Endothelial cell of umbilical vein (primary cell): Measurements from ENCODE around the gene ATP6V0D1. TPM values are rescaled to one million over a fixed set of nuclear protein-coding genes. Genes with fewer than 3 reads are reported as not detected.

Experiments used
- BruUV-seq: library from RNA; stranded (reverse); fragments of 400-500 nt; replicated peaks from 2 replicates; lab custom pipeline; 2021; lab: Mats Ljungman, UMichigan
- CTCF ChIA-PET: fragments of 300-600, 350-600 bp; sonication (Branson Sonifier 250); formaldehyde crosslinking; loops from one replicate; lab custom pipeline; 2021; ENCODE audit warnings: antibody characterized with exemption, inconsistent platforms; lab: Charles Lee
- POLR2A ChIA-PET: fragments of 300-600, 350-600 bp; sonication (Branson Sonifier 250); formaldehyde crosslinking; loops from one replicate; lab custom pipeline; 2021; ENCODE audit warnings: antibody characterized with exemption, inconsistent platforms; lab: Charles Lee
- DNase-seq: peaks from one replicate; pipeline ENCODE4 v3.0.0-alpha.2; 2011; ENCODE audit warnings: low read depth, low spot score
- FAIRE-seq: peaks from 2 replicates; lab custom pipeline; 2011; peaks lifted over from hg19 to GRCh38; lab: Jason Lieb, UNC
- H2AFZ ChIP-seq: 2 replicates; pipeline ENCODE4 v1.6.0; 2012; ENCODE audit warnings: low read depth, low read length, control low read depth, inconsistent platforms
- H3K27ac ChIP-seq: 2 replicates; pipeline ENCODE4 v1.5.1; 2011; ENCODE audit warnings: low read depth, mild to moderate bottlenecking, control low read depth, low read length, moderate library complexity; ENCODE audit not compliant: insufficient read depth
- H3K27me3 ChIP-seq, 2 experiments: 2 replicates each; pipeline versions ENCODE4 v1.6.0 to v1.6.1; 2011; ENCODE audit warnings: low read length in 2 of 2, mixed read lengths in 1 of 2; ENCODE audit not compliant: control insufficient read depth in 2 of 2, insufficient read depth in 2 of 2
- H3K36me3 ChIP-seq, 2 experiments: 2 replicates in 1 of 2; 3 replicates in 1 of 2; pipeline ENCODE4 v1.5.1; 2011; ENCODE audit warnings: low read length in 2 of 2, mild to moderate bottlenecking in 1 of 2, moderate library complexity in 1 of 2; ENCODE audit not compliant: control insufficient read depth in 2 of 2, insufficient read depth in 2 of 2; ENCODE audit errors: extremely low read depth in 1 of 2
- H3K4me1 ChIP-seq: 3 replicates; pipeline ENCODE4 v1.5.1; 2011; ENCODE audit warnings: mild to moderate bottlenecking, low read length; ENCODE audit not compliant: control insufficient read depth, insufficient read depth; ENCODE audit errors: extremely low read depth
- H3K4me2 ChIP-seq: 2 replicates; pipeline ENCODE4 v1.6.1; 2011; ENCODE audit warnings: low read length, control low read depth, mixed read lengths; ENCODE audit not compliant: insufficient read depth
- H3K4me3 ChIP-seq, 3 experiments: fragments of 200-600 bp in 1 of 3; sonication (generic), shearing (Covaris generic) in 1 of 3; replicated peaks in 1 of 3; 2 replicates each; pipeline ENCODE4 v1.5.1; 2011 to 2016; ENCODE audit warnings: control low read depth in 3 of 3, low read length in 3 of 3, mild to moderate bottlenecking in 2 of 3, inconsistent platforms in 1 of 3, low read depth in 1 of 3, moderate library complexity in 1 of 3; ENCODE audit not compliant: insufficient read depth in 1 of 3
- H3K79me2 ChIP-seq: 2 replicates; pipeline ENCODE4 v1.6.0; 2012; ENCODE audit warnings: low read length, inconsistent platforms; ENCODE audit not compliant: control insufficient read depth, insufficient read depth
- H3K9ac ChIP-seq: replicated peaks from 2 replicates; pipeline ENCODE3; 2011; ENCODE audit warnings: low read length, control low read depth; ENCODE audit not compliant: insufficient read depth; ENCODE audit errors: extremely low read depth
- H3K9me1 ChIP-seq: replicated peaks from 3 replicates; pipeline ENCODE4 v1.6.0; 2011; ENCODE audit warnings: mild to moderate bottlenecking, low read length; ENCODE audit not compliant: control insufficient read depth, insufficient read depth; ENCODE audit errors: extremely low read depth
- H3K9me3 ChIP-seq: replicated peaks from 2 replicates; pipeline ENCODE4 v1.5.1; 2012; ENCODE audit warnings: low read length, inconsistent platforms; ENCODE audit not compliant: control insufficient read depth, insufficient read depth
- H4K20me1 ChIP-seq: replicated peaks from 2 replicates; pipeline ENCODE3; 2011; ENCODE audit warnings: mild to moderate bottlenecking, low read length; ENCODE audit not compliant: control insufficient read depth, insufficient read depth; ENCODE audit errors: extremely low read depth
- CTCF ChIP-seq, 2 donors: IDR thresholded peaks; 1 replicate in 1 of 2; 2 replicates in 1 of 2; pipeline ENCODE4 v1.5.1; 2011; ENCODE audit warnings: low read length in 2 of 2, mild to moderate bottlenecking in 2 of 2, moderate library complexity in 2 of 2, control low read depth in 1 of 2, inconsistent platforms in 1 of 2, low read depth in 1 of 2; ENCODE audit not compliant: insufficient read depth in 1 of 2; ENCODE audit errors: extremely low read depth in 1 of 2
- EZH2 ChIP-seq: IDR thresholded peaks from 2 replicates; pipeline ENCODE4 v1.6.1; 2012; ENCODE audit warnings: borderline replicate concordance, low read depth, mild to moderate bottlenecking, moderate library complexity, low read length, inconsistent platforms; ENCODE audit not compliant: severe bottlenecking
- FOS ChIP-seq: IDR thresholded peaks from 2 replicates; pipeline ENCODE4 v1.6.1; 2011; ENCODE audit warnings: mild to moderate bottlenecking, low read length, moderate library complexity, borderline replicate concordance; ENCODE audit not compliant: insufficient read depth
- GATA2 ChIP-seq: IDR thresholded peaks from 2 replicates; pipeline ENCODE4 v1.7.0; 2011; ENCODE audit warnings: low read depth, mild to moderate bottlenecking, moderate library complexity, mixed read lengths, low read length; ENCODE audit not compliant: insufficient read length, insufficient read depth
- JUN ChIP-seq: IDR thresholded peaks from 2 replicates; pipeline ENCODE4 v1.6.1; 2011; ENCODE audit warnings: borderline replicate concordance, low read depth; ENCODE audit not compliant: insufficient read length, insufficient read depth
- MAX ChIP-seq: IDR thresholded peaks from 2 replicates; pipeline ENCODE4 v1.6.1; 2011; ENCODE audit not compliant: insufficient read depth, insufficient read length
- MYC ChIP-seq: IDR thresholded peaks from one replicate; pipeline ENCODE4 v1.6.1; 2011; ENCODE audit warnings: mild to moderate bottlenecking, low read depth, low read length
- POLR2A ChIP-seq: IDR thresholded peaks from 2 replicates; pipeline ENCODE4 v1.6.1; 2012; ENCODE audit warnings: low read depth, mild to moderate bottlenecking, control low read depth, low read length
- POLR2AphosphoS5 ChIP-seq: IDR thresholded peaks from 2 replicates; pipeline ENCODE4 v1.6.1; 2012; ENCODE audit warnings: low read depth, mild to moderate bottlenecking, control low read depth, low read length, moderate library complexity; ENCODE audit not compliant: insufficient read depth
- dilution Hi-C: fragments of 300-500 bp; cut with MboI; formaldehyde crosslinking; loops from one replicate; pipeline ENCODE4 v1.15.0; 2019; ENCODE audit warnings: low sequenced_read_pairs; ENCODE audit not compliant: extremely low pct_ligation_motif_present
- intact Hi-C: fragments of 100-400 bp; cut with micrococcal nuclease; formaldehyde crosslinking; loops from one replicate; pipeline ENCODE4 v1.10.0; 2022
- polyA plus RNA-seq, 4 experiments: library from polyadenylated mRNA; depleted of rRNA in 3 of 4; stranded (reverse) in 3 of 4; unstranded in 1 of 4; fragments of >200 nt; gene quantifications; 2 replicates each; pipeline versions ENCODE4 v1.2.1 to v1.2.3, GENCODE V29; 2011 to 2012; ENCODE audit warnings: missing spikeins in 1 of 4
- total RNA-seq: library from RNA; stranded (reverse); gene quantifications from 2 replicates; pipeline ENCODE4 v1.2.3, GENCODE V29; 2021

ATP6V0D1 gene
- total and polyA plus RNA-seq, 2 donors (not counting 3 experiments of a cell fraction or from before 2014, with no cell fraction given): 82.8 to 232 TPM

GRCh38 chr16:67429799-67430503 lies 51.0 kb downstream of the ATP6V0D1 start:
- no peaks in the 10 kb centered on the region for H3K9me3 ChIP-seq
- no peak for FAIRE-seq
- intact Hi-C loops: loop anchor here (2.0 kb wide), 1 partner anchor 85 kb away; no protein-coding TSS in a partner anchor
- no peak for DNase-seq
- no TSS peak for BruUV-seq
- ChIA-PET POLR2A (no interaction called here), CTCF (interaction anchor here (2.0 to 9.0 kb wide), 5 partner anchors 11 to 35 kb away, joined by 15 to 201 read pairs (median 53); no protein-coding TSS in a partner anchor)
- H3K27ac ChIP-seq: no peak overlapping the region
- no peak overlapping the region for H3K4me2 ChIP-seq
- dilution Hi-C loops: no loop called here
- H3K4me1 ChIP-seq: peaks cover 8% of the 10 kb centered on the region
- peak overlapping the region in 1 of 3 experiments; percentile 32 for H3K4me3 ChIP-seq
- H3K9me1 ChIP-seq: no peaks in the 10 kb centered on the region
- H3K36me3 ChIP-seq: no peaks in the 10 kb centered on the region
- no peaks in the 10 kb centered on the region for H3K79me2 ChIP-seq
- no peak overlapping the region for H3K9ac ChIP-seq
- peaks cover 27 to 29% of the 10 kb centered on the region in 2 experiments for H3K27me3 ChIP-seq
- H4K20me1 ChIP-seq: no peaks in the 10 kb centered on the region
- no peak for TF ChIP-seq MYC
- no peak for TF ChIP-seq POLR2A
- no peak for TF ChIP-seq MAX
- no peak for TF ChIP-seq JUN
- no peak for TF ChIP-seq CTCF (IDR thresholded peaks at IDR 0.05; ENCODE audit: extremely low read depth in 1 of 2, insufficient read depth in 1 of 2, low read depth in 1 of 2, low read length in 2 of 2)
- TF ChIP-seq FOS: no peak
- TF ChIP-seq POLR2AphosphoS5: no peak
- TF ChIP-seq GATA2: no peak
- no peak for TF ChIP-seq EZH2
- H2AFZ ChIP-seq: peak overlapping the region; percentile 58
